Fibroblast of lung (primary cell): ENCODE results near the gene CIAPIN1. TPM values are rescaled to one million over a fixed set of nuclear protein-coding genes. Genes with fewer than 3 reads are reported as not detected.

Experiments used
- DNase-seq, 2 donors: peaks; one replicate each; pipeline versions ENCODE4 v3.0.0 to v3.0.0-alpha.2; 2010; ENCODE audit warnings: low read depth in 2 of 2
- H2AFZ ChIP-seq: 2 replicates; pipeline ENCODE4 v1.5.1; 2012; ENCODE audit warnings: low read length, control low read depth, inconsistent platforms
- H3K27ac ChIP-seq: 2 replicates; pipeline ENCODE4 v1.5.1; 2011; ENCODE audit warnings: low read length, control low read depth; ENCODE audit not compliant: insufficient read depth
- H3K27me3 ChIP-seq: 2 replicates; pipeline ENCODE4 v1.5.1; 2011; ENCODE audit warnings: mild to moderate bottlenecking, low read length; ENCODE audit not compliant: control insufficient read depth, insufficient read depth
- H3K36me3 ChIP-seq: 2 replicates; pipeline ENCODE4 v1.5.1; 2011; ENCODE audit warnings: low read length; ENCODE audit not compliant: control insufficient read depth, insufficient read depth
- H3K4me1 ChIP-seq: 2 replicates; pipeline ENCODE4 v1.5.1; 2011; ENCODE audit warnings: low read length; ENCODE audit not compliant: control insufficient read depth, insufficient read depth; ENCODE audit errors: extremely low read depth
- H3K4me2 ChIP-seq: 2 replicates; pipeline ENCODE4 v1.5.1; 2011; ENCODE audit warnings: low read length, control low read depth; ENCODE audit not compliant: insufficient read depth; ENCODE audit errors: extremely low read depth
- H3K4me3 ChIP-seq, 4 experiments: fragments of 200-600 bp in 1 of 4; sonication (generic) in 1 of 4; replicated peaks in 1 of 4; 2 replicates each; pipeline ENCODE4 v1.5.1; 2011 to 2016; ENCODE audit warnings: low read length in 4 of 4, low read depth in 3 of 4, mild to moderate bottlenecking in 3 of 4, control low read depth in 2 of 4, inconsistent platforms in 1 of 4, mixed read lengths in 1 of 4; ENCODE audit not compliant: insufficient read depth in 1 of 4; ENCODE audit errors: control extremely low read depth in 1 of 4
- H3K79me2 ChIP-seq: 2 replicates; pipeline ENCODE4 v1.5.1; 2012; ENCODE audit warnings: mild to moderate bottlenecking, low read length, inconsistent platforms; ENCODE audit not compliant: control insufficient read depth, insufficient read depth
- H3K9ac ChIP-seq: 2 replicates; pipeline ENCODE4 v1.5.1; 2011; ENCODE audit warnings: mild to moderate bottlenecking, low read length, control low read depth; ENCODE audit not compliant: insufficient read depth
- H3K9me3 ChIP-seq: 2 replicates; pipeline ENCODE4 v1.5.1; 2012; ENCODE audit warnings: low read depth, low read length; ENCODE audit not compliant: control insufficient read depth, insufficient read depth
- H4K20me1 ChIP-seq: 2 replicates; pipeline ENCODE4 v1.5.1; 2011; ENCODE audit warnings: low read length; ENCODE audit not compliant: control insufficient read depth, insufficient read depth; ENCODE audit errors: extremely low read depth
- CTCF ChIP-seq, 2 donors: IDR thresholded peaks in 1 of 2; conservative IDR thresholded peaks in 1 of 2; 1 replicate in 1 of 2; 2 replicates in 1 of 2; pipeline ENCODE4 v1.5.1; 2011 to 2012; ENCODE audit warnings: low read length in 2 of 2, control low read depth in 1 of 2, inconsistent platforms in 1 of 2, low read depth in 1 of 2, mild to moderate bottlenecking in 1 of 2
- EZH2 ChIP-seq: IDR thresholded peaks from 2 replicates; pipeline ENCODE4 v1.5.1; 2012; ENCODE audit warnings: low read length, control low read depth, mild to moderate bottlenecking; ENCODE audit errors: missing control alignments
- polyA plus RNA-seq, 2 donors: library from polyadenylated mRNA; depleted of rRNA in 1 of 2; stranded (reverse) in 1 of 2; unstranded in 1 of 2; fragments of >200 nt; gene quantifications; 2 replicates each; pipeline ENCODE4 v1.2.1, GENCODE V29; 2011 to 2012; ENCODE audit warnings: missing spikeins in 1 of 2
- total RNA-seq: library from RNA; depleted of rRNA; stranded (reverse); fragments of >200 nt; gene quantifications from 2 replicates; pipeline ENCODE4 v1.2.1, GENCODE V29; 2014

CIAPIN1 gene
- total and polyA plus RNA-seq, 2 donors (not counting 1 experiment from before 2014, with no cell fraction given) = 38.3 to 40.2 TPM

- no peaks in the 10 kb centered on the region for H3K9me3 ChIP-seq
- no peak overlapping the region for H3K4me3 ChIP-seq
- no peaks in the 10 kb centered on the region for H3K4me1 ChIP-seq
- H3K36me3 ChIP-seq = no peaks in the 10 kb centered on the region
- no peak overlapping the region for H3K27ac ChIP-seq
- no peak overlapping the region for H3K9ac ChIP-seq
- H2AFZ ChIP-seq = no peak overlapping the region
- no peaks in the 10 kb centered on the region for H4K20me1 ChIP-seq
- no peak overlapping the region for H3K4me2 ChIP-seq
- TF ChIP-seq CTCF (conservative IDR thresholded peaks at IDR 0.05 in 1 of 2, IDR thresholded peaks at IDR 0.05 in 1 of 2; ENCODE audit: low read depth in 1 of 2, low read length in 2 of 2) (no peak), EZH2 (no peak)
- peaks cover 4% of the 10 kb centered on the region for H3K27me3 ChIP-seq
- DNase-seq = no peak
- no peaks in the 10 kb centered on the region for H3K79me2 ChIP-seq
Measured at GRCh38 chr16:57390636-57391295, 56.4 kb downstream of the CIAPIN1 start.

GRCh38 chr16:57389087-57389468, 58.1 kb downstream of the CIAPIN1 start:
- Histone ChIP-seq H3K4me2 (no peak overlapping the region), H3K4me1 (no peaks in the 10 kb centered on the region), H3K36me3 (no peaks in the 10 kb centered on the region), H4K20me1 (no peaks in the 10 kb centered on the region), H3K9me3 (no peaks in the 10 kb centered on the region), H3K79me2 (no peaks in the 10 kb centered on the region), H3K27me3 (peaks cover 4% of the 10 kb centered on the region), H3K9ac (no peak overlapping the region), H2AFZ (no peak overlapping the region), H3K27ac (no peak overlapping the region), H3K4me3 (no peak overlapping the region)
- DNase-seq = no peak
- TF ChIP-seq EZH2 (no peak), CTCF (conservative IDR thresholded peaks at IDR 0.05 in 1 of 2, IDR thresholded peaks at IDR 0.05 in 1 of 2; ENCODE audit: low read depth in 1 of 2, low read length in 2 of 2) (no peak)

- no peak overlapping the region for H3K4me2 ChIP-seq
- DNase-seq = no peak
- no peaks in the 10 kb centered on the region for H4K20me1 ChIP-seq
- H3K79me2 ChIP-seq = no peaks in the 10 kb centered on the region
- H2AFZ ChIP-seq = no peak overlapping the region
- H3K9me3 ChIP-seq = no peaks in the 10 kb centered on the region
- H3K9ac ChIP-seq = no peak overlapping the region
- TF ChIP-seq EZH2 = no peak
- TF ChIP-seq CTCF (conservative IDR thresholded peaks at IDR 0.05 in 1 of 2, IDR thresholded peaks at IDR 0.05 in 1 of 2; ENCODE audit: low read depth in 1 of 2, low read length in 2 of 2) = no peak
- peaks cover 4% of the 10 kb centered on the region for H3K27me3 ChIP-seq
- H3K4me1 ChIP-seq = no peaks in the 10 kb centered on the region
- no peak overlapping the region for H3K27ac ChIP-seq
- H3K36me3 ChIP-seq = no peaks in the 10 kb centered on the region
- no peak overlapping the region for H3K4me3 ChIP-seq
Measured at GRCh38 chr16:57388359-57389086, 58.7 kb downstream of the CIAPIN1 start.
